ENCODE results near the gene ASB6.

DNA sequence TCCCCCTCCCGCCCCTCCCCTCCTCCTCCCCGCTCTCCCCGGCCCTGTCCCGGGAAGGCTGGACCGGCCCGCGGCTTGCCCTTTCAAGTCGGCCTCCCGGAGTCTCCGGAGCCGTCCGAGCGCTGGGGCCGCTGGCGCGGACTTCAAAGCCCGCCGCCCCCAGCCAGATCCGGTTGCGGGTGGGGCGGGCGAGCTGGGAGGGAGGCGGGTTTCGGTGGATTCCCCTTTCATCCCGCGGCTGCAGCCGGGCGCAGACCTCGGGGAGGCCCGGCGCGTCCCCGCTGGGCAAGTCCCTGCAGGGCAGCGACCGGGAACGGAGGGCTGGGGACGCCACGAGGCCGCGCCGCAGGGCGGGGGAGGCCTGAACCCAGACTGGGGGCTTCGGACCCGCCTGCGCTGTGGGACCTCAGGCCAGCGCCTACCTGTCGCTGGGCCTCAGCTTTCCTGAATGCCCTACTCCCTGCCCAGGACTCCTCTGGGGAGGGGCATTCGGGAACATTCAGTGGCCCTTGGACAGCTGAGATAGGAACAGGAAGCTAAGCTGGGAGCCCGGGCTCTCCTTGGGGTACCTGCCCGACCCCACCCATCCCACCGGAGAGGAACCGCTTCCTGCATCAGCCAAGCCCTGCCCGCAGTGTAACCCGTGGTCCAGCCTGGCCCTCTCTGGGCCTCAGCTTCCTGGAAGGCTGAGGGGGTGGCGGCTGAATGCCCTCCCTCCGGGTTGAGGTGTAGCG lies 44.4 kb downstream of the ASB6 start:
- TF ChIP-seq POLR2AphosphoS5 (IDR thresholded peaks at IDR 0.05; ENCODE audit: low read depth, low read length) = no peak
- TF ChIP-seq TAF1 (IDR thresholded peaks at IDR 0.05; ENCODE audit: borderline replicate concordance, insufficient read depth, low read length) = no peak
- no peak for TF ChIP-seq REST (IDR thresholded peaks at IDR 0.05; ENCODE audit: insufficient read depth in 1 of 2, low read depth in 2 of 2, low read length in 2 of 2)
- TF ChIP-seq SIN3A (IDR thresholded peaks at IDR 0.05; ENCODE audit: borderline replicate concordance, insufficient read depth, low read length) = no peak
